WERI-Rb-1 (cell line): ENCODE results near the gene OR14I1.

ENCODE experiments used
- DNase-seq: peaks from one replicate; pipeline ENCODE4 v3.0.0-alpha.2; 2020
- H3K27ac ChIP-seq: fragments of 250-450 bp; sonication (Bioruptor Pico); 2 replicates; pipeline ENCODE4 v1.5.1; 2020; ENCODE audit warnings: mild to moderate bottlenecking, moderate library complexity
- H3K27me3 ChIP-seq: fragments of 250-450 bp; sonication (Bioruptor Pico); 2 replicates; pipeline ENCODE4 v1.5.1; 2021; ENCODE audit warnings: mild to moderate bottlenecking, low read depth, moderate library complexity; ENCODE audit not compliant: insufficient read depth, severe bottlenecking
- H3K36me3 ChIP-seq: fragments of 250-450 bp; sonication (Bioruptor Pico); 2 replicates; pipeline ENCODE4 v1.5.1; 2020; ENCODE audit warnings: mild to moderate bottlenecking, moderate library complexity
- H3K4me3 ChIP-seq: 2 replicates; pipeline ENCODE4 v1.5.1; 2011; ENCODE audit warnings: low read depth, mild to moderate bottlenecking, control low read depth, low read length
- H3K9me3 ChIP-seq: fragments of 250-450 bp; sonication (Bioruptor Pico); 2 replicates; pipeline ENCODE4 v1.5.1; 2021; ENCODE audit warnings: mild to moderate bottlenecking, moderate library complexity; ENCODE audit not compliant: severe bottlenecking
- CTCF ChIP-seq: IDR thresholded peaks from 2 replicates; pipeline ENCODE4 v1.5.1; 2011; ENCODE audit warnings: low read depth, mild to moderate bottlenecking, control low read depth, inconsistent platforms, low read length

The OR14I1 gene

DNA sequence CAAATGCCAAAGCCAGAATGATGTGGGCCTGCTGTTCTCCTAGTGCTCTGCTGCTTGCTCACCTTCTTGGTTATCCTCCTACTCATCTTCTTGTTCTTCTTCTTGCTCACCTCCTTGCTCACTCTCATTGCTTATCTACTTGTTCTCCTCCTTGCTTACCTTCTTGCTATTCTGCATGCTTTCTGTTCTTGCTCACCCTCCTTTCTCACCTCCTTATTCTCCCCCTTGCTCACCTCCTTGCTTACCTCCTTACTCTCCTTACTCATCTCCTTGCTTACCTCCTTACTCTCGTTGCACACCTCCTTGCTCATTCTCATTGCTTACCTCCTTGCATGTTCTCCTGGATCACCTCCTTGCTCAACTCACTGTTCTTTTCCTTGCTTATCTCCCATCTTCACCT lies at the start of gene OR14I1:
OR14I1 (minus strand) TSS at position 53 of the 400 bp plus-strand sequence.
- Histone ChIP-seq H3K27ac (no peak within 1 kb of the TSS), H3K9me3 (no peaks in the 10 kb centered on the region), H3K27me3 (peaks cover 98% of the 10 kb centered on the region), H3K36me3 (no peaks in the 10 kb centered on the region), H3K4me3 (no peak within 1 kb of the TSS)
- no peak for DNase-seq
- no peak for TF ChIP-seq CTCF

DNA sequence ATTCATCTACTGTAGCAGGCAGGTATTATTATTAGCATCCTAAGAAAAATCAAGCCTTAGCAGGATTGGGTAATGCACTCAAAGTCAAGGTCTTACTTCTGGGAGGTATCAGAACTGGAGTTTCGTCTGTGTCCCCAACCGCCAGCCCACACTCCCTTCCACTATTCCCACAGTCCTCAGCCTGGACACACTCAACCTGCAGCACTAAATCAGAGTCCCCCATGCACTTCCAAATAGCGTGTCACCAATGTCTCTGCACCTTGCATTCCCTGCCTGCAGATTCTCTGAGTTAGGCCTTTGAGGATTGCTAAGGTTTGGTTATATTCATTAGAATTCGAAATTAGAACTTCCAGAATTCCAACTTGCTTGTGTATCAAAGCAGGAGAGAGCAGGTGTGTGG lies 49.1 kb upstream of the OR14I1 start:
- no peak for DNase-seq
- no peak overlapping the region for H3K27ac ChIP-seq
- H3K36me3 ChIP-seq: no peaks in the 10 kb centered on the region
- peaks cover 63% of the 10 kb centered on the region for H3K27me3 ChIP-seq
- no peak for TF ChIP-seq CTCF
- H3K4me3 ChIP-seq: no peak overlapping the region
- peaks cover 8% of the 10 kb centered on the region for H3K9me3 ChIP-seq

GRCh38 chr1:248751142-248751541 lies 48.6 kb upstream of the OR14I1 start:
- Histone ChIP-seq H3K9me3 (peaks cover 4% of the 10 kb centered on the region), H3K36me3 (no peaks in the 10 kb centered on the region), H3K27me3 (peaks cover 60% of the 10 kb centered on the region), H3K27ac (no peak overlapping the region), H3K4me3 (no peak overlapping the region)
- no peak for TF ChIP-seq CTCF
- DNase-seq: no peak

- no peak for DNase-seq
- H3K9me3 ChIP-seq: peaks cover 4% of the 10 kb centered on the region
- no peak overlapping the region for H3K4me3 ChIP-seq
- peaks cover 60% of the 10 kb centered on the region for H3K27me3 ChIP-seq
- no peak for TF ChIP-seq CTCF
- H3K27ac ChIP-seq: no peak overlapping the region
- H3K36me3 ChIP-seq: no peaks in the 10 kb centered on the region
Observed at GRCh38 chr1:248750496-248750895, 47.9 kb upstream of the OR14I1 start.

- peaks cover 70% of the 10 kb centered on the region for H3K27me3 ChIP-seq
- H3K9me3 ChIP-seq: no peaks in the 10 kb centered on the region
- H3K36me3 ChIP-seq: no peaks in the 10 kb centered on the region
- no peak overlapping the region for H3K4me3 ChIP-seq
- no peak overlapping the region for H3K27ac ChIP-seq
- no peak for DNase-seq
- no peak for TF ChIP-seq CTCF
Observed at GRCh38 chr1:248748211-248748610, 45.6 kb upstream of the OR14I1 start.

DNA sequence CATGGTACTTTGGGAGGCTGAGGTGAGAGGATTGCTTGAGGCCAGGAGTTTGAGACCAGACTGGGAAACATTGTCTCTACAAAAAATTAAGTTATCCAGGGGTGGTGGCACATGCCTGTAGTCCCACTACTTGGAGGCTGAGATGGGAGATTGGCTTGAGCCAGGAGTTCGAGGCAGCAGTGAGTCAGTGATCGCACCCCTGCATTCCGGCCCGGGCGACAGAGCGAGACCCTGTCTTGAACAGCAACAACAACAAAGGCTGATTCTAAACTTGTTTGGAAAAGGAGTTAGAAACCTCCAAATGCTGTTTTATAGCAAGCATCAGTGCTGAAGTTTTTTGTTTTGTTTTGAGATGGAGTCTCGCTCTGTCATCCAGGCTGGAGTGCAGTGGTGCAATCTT lies 38.3 kb upstream of the OR14I1 start:
- H3K36me3 ChIP-seq: no peaks in the 10 kb centered on the region
- peaks cover 89% of the 10 kb centered on the region for H3K27me3 ChIP-seq
- H3K4me3 ChIP-seq: no peak overlapping the region
- peaks cover 4% of the 10 kb centered on the region for H3K9me3 ChIP-seq
- no peak for DNase-seq
- no peak for TF ChIP-seq CTCF
- H3K27ac ChIP-seq: no peak overlapping the region
